Astrocyte of the cerebellum (primary cell): ENCODE data around the gene UXS1.
"Not testable (repeated sequence)": the region's sequence is repeated elsewhere in the genome, so short reads cannot be mapped to it uniquely, and the experiment has no call there.

Source experiments
- DNase-seq: peaks from one replicate; pipeline ENCODE4 v3.0.0-alpha.2; 2011; ENCODE audit warnings: low read depth
- H3K4me3 ChIP-seq: 2 replicates; pipeline ENCODE4 v1.5.1; 2011; ENCODE audit warnings: mild to moderate bottlenecking, low read depth, low read length, moderate library complexity
- CTCF ChIP-seq: IDR thresholded peaks from 2 replicates; pipeline ENCODE4 v1.5.1; 2012; ENCODE audit warnings: low read length, low read depth, moderate library complexity, mild to moderate bottlenecking; ENCODE audit errors: missing control alignments
- in situ Hi-C: cut with HindIII; loops from 2 replicates; pipeline ENCODE4 v1.10.0; 2017; ENCODE audit warnings: low sequenced_read_pairs

Gene UXS1

GRCh38 chr2:106193977-106194778 is at the start of gene UXS1:
Gene UXS1, minus strand, starts transcription at chr2:106194301. Its CDS starts 60 bp downstream, at chr2:106194241.
- H3K4me3 ChIP-seq: peak within 1 kb of the TSS; percentile 57
- peak; percentile 90 for DNase-seq
- in situ Hi-C loops: no loop called here
- no peak for TF ChIP-seq CTCF

- DNase-seq, in situ Hi-C loops, H3K4me3 ChIP-seq: not testable (repeated sequence)
Measured at GRCh38 chr2:106239491-106239890, 45.4 kb upstream of the UXS1 start.

- H3K4me3 ChIP-seq, DNase-seq, in situ Hi-C loops: not testable (repeated sequence)
Measured at GRCh38 chr2:106235392-106235791, 41.3 kb upstream of the UXS1 start.

- no peak for TF ChIP-seq CTCF
- DNase-seq: no peak
- in situ Hi-C loops: no loop called here
- no peak overlapping the region for H3K4me3 ChIP-seq
Measured at GRCh38 chr2:106233350-106233706, 39.2 kb upstream of the UXS1 start.

- in situ Hi-C loops: no loop called here
- no peak for TF ChIP-seq CTCF
- no peak for DNase-seq
- H3K4me3 ChIP-seq: no peak overlapping the region
Measured at GRCh38 chr2:106232638-106233349, 38.7 kb upstream of the UXS1 start.

- in situ Hi-C loops: no loop called here
- TF ChIP-seq CTCF: no peak
- no peak for DNase-seq
- no peak overlapping the region for H3K4me3 ChIP-seq
Measured at GRCh38 chr2:106223347-106223746, 29.2 kb upstream of the UXS1 start.

GRCh38 chr2:106222057-106222456 is 28.0 kb upstream of the UXS1 start:
- DNase-seq, H3K4me3 ChIP-seq, in situ Hi-C loops: not testable (repeated sequence)

- no peak for TF ChIP-seq CTCF
Measured at GRCh38 chr2:106219813-106220212, 25.7 kb upstream of the UXS1 start.

GRCh38 chr2:106219157-106219556 is 25.1 kb upstream of the UXS1 start:
- in situ Hi-C loops, DNase-seq, H3K4me3 ChIP-seq: not testable (repeated sequence)

More at GRCh38 chr2:106219813-106220212, 25.7 kb upstream of the UXS1 start:
- no peak for DNase-seq
- H3K4me3 ChIP-seq: no peak overlapping the region
- in situ Hi-C loops: no loop called here
